Measurements from ENCODE around the gene SHCBP1.

DNA sequence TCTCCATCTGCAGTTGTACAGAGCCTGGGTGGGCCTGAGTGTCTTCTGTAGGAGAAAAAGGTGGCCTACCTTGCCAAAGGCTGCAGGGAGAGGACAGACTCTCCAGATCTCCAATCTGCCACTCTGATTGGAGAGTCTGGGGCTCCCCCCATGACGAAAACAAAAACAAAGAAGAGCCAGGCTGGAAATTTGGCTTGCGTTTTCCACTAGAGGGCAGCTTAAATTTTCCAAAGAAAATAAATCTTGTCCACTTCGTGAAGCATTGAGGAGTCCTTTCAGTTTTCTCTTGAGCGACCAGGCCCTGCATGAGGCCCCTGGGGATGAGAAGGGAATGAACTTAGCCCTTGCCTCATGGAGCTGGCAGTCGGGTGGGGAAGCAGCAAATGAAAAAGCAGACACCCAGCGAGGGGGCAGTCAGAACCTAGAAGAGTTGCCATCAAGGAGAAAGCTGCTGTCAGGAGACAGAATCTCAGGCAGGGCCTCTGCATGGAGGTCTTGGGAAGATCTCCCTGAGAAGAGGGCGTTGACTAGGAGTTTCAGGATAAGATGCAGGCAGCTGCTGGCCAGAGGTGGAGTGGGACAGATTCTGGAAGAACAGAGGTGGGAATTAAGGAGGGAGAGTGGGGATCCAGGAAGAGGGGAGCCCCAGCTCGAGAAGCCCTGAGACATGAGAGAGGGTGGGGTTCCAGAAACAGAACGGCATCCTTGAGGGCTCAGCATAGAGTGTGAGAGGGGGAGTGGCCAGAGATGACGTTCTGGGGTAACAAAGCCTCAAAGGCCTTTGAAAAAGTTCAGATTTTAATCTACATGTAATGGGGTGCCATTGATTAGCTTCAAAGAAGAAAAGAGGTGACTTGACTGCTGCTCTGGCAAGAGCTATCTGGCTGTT is 8.4 kb upstream of the SHCBP1 start:
- TF ChIP-seq, protein P1, sequence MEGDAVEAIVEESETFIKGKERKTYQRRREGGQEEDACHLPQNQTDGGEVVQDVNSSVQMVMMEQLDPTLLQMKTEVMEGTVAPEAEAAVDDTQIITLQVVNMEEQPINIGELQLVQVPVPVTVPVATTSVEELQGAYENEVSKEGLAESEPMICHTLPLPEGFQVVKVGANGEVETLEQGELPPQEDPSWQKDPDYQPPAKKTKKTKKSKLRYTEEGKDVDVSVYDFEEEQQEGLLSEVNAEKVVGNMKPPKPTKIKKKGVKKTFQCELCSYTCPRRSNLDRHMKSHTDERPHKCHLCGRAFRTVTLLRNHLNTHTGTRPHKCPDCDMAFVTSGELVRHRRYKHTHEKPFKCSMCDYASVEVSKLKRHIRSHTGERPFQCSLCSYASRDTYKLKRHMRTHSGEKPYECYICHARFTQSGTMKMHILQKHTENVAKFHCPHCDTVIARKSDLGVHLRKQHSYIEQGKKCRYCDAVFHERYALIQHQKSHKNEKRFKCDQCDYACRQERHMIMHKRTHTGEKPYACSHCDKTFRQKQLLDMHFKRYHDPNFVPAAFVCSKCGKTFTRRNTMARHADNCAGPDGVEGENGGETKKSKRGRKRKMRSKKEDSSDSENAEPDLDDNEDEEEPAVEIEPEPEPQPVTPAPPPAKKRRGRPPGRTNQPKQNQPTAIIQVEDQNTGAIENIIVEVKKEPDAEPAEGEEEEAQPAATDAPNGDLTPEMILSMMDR (IDR thresholded peaks at IDR 0.05; ENCODE audit: insufficient read depth, low read length, poor library complexity, severe bottlenecking) = no peak
- TF ChIP-seq EZH2phosphoT487 (conservative IDR thresholded peaks at IDR 0.05; ENCODE audit: low read length) = no peak
